ENCODE measurements around the gene ADCYAP1R1. TPM values are rescaled to one million over a fixed set of nuclear protein-coding genes. Genes with fewer than 3 reads are reported as not detected.

ADCYAP1R1 gene
- total RNA-seq, 1 experiment from 2014 or later, result not detected

GRCh38 chr7:31014826-31015225 is 37.3 kb upstream of the ADCYAP1R1 start:
- no peaks in the 10 kb centered on the region for H3K4me1 ChIP-seq (replicated peaks; ENCODE audit: insufficient read depth)
- no peaks in the 10 kb centered on the region for H3K36me3 ChIP-seq (ENCODE audit: low read depth)
- intact Hi-C loops (cut with micrococcal nuclease; ENCODE audit: unreplicated experiment), result no loop called here
- ChIA-PET CTCF (interaction anchor here (0.6 kb wide), 1 partner anchor 671 kb away, joined by 5 read pairs; no protein-coding TSS in a partner anchor), POLR2A (ENCODE audit: unreplicated experiment) (no interaction called here)
- TF ChIP-seq, protein P1, sequence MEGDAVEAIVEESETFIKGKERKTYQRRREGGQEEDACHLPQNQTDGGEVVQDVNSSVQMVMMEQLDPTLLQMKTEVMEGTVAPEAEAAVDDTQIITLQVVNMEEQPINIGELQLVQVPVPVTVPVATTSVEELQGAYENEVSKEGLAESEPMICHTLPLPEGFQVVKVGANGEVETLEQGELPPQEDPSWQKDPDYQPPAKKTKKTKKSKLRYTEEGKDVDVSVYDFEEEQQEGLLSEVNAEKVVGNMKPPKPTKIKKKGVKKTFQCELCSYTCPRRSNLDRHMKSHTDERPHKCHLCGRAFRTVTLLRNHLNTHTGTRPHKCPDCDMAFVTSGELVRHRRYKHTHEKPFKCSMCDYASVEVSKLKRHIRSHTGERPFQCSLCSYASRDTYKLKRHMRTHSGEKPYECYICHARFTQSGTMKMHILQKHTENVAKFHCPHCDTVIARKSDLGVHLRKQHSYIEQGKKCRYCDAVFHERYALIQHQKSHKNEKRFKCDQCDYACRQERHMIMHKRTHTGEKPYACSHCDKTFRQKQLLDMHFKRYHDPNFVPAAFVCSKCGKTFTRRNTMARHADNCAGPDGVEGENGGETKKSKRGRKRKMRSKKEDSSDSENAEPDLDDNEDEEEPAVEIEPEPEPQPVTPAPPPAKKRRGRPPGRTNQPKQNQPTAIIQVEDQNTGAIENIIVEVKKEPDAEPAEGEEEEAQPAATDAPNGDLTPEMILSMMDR (conservative IDR thresholded peaks at IDR 0.05), result no peak
- H3K27ac ChIP-seq, result no peak overlapping the region
- H2AFZ ChIP-seq, result no peak overlapping the region
- no peaks in the 10 kb centered on the region for H3F3A ChIP-seq (ENCODE audit: insufficient read depth, low read depth)
- H3K4me2 ChIP-seq, result no peak overlapping the region
- H3K9me3 ChIP-seq (ENCODE audit: insufficient read depth, low read depth), result no peaks in the 10 kb centered on the region
- no peaks in the 10 kb centered on the region for H3K9me2 ChIP-seq (ENCODE audit: insufficient read depth)
- BruUV-seq (replicated peaks), result no TSS peak
- peaks cover 68% of the 10 kb centered on the region for H3K27me3 ChIP-seq (ENCODE audit: insufficient read depth, low read depth)
- no peak for DNase-seq
- no peaks in the 10 kb centered on the region for H3K79me2 ChIP-seq (ENCODE audit: low read depth)
- H3K4me3 ChIP-seq, result no peak overlapping the region
- no peaks in the 10 kb centered on the region for H4K20me1 ChIP-seq (ENCODE audit: insufficient read depth)

GRCh38 chr7:31017032-31017675 is 35.0 kb upstream of the ADCYAP1R1 start:
- H3K27me3 ChIP-seq (ENCODE audit: insufficient read depth, low read depth), result peaks cover 68% of the 10 kb centered on the region
- BruUV-seq (replicated peaks), result no TSS peak
- no peaks in the 10 kb centered on the region for H3K4me1 ChIP-seq (replicated peaks; ENCODE audit: insufficient read depth)
- ChIA-PET CTCF (no interaction called here), POLR2A (ENCODE audit: unreplicated experiment) (no interaction called here)
- no peak for TF ChIP-seq EZH2 (IDR thresholded peaks at IDR 0.05; ENCODE audit: low read depth)
- TF ChIP-seq, protein P1 (conservative IDR thresholded peaks at IDR 0.05), result no peak
- H3F3A ChIP-seq (ENCODE audit: insufficient read depth, low read depth), result no peaks in the 10 kb centered on the region
- DNase-seq, result no peak
- no peaks in the 10 kb centered on the region for H3K9me3 ChIP-seq (ENCODE audit: insufficient read depth, low read depth)
- H3K36me3 ChIP-seq (ENCODE audit: low read depth), result no peaks in the 10 kb centered on the region
- H3K9me2 ChIP-seq (ENCODE audit: insufficient read depth), result no peaks in the 10 kb centered on the region
- H3K27ac ChIP-seq, result no peak overlapping the region
- intact Hi-C loops (cut with micrococcal nuclease; ENCODE audit: unreplicated experiment), result no loop called here
- no peaks in the 10 kb centered on the region for H3K79me2 ChIP-seq (ENCODE audit: low read depth)
- no peak overlapping the region for H3K4me3 ChIP-seq
- H3K4me2 ChIP-seq, result no peak overlapping the region
- H4K20me1 ChIP-seq (ENCODE audit: insufficient read depth), result no peaks in the 10 kb centered on the region
- no peak overlapping the region for H2AFZ ChIP-seq

DNA sequence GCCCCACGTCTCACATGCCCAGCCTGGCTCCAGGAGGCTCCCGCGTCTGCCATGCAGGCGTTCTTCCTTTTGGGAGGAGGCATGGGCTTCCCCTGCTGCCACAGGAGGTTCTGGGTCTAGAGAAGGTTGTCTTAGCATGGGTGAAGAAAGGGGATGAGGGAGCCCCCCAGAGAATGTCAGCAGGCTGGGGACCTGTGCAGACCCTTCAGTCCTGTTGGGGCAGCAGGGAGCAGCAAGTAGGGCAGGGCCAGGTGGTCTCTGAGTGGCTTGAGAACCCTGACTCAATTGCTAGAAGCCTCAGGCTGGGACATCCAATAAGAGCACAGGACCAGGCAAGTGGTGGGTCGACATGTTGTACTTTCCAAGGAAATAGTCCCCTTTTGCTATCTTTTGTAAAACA is 34.4 kb upstream of the ADCYAP1R1 start:
- intact Hi-C loops (cut with micrococcal nuclease; ENCODE audit: unreplicated experiment), result no loop called here
- Histone ChIP-seq H3K36me3 (ENCODE audit: low read depth) (no peaks in the 10 kb centered on the region), H3K27ac (no peak overlapping the region), H3K4me3 (no peak overlapping the region), H3K4me1 (replicated peaks; ENCODE audit: insufficient read depth) (no peaks in the 10 kb centered on the region), H3K79me2 (ENCODE audit: low read depth) (no peaks in the 10 kb centered on the region), H3K9me2 (ENCODE audit: insufficient read depth) (no peaks in the 10 kb centered on the region), H3K27me3 (ENCODE audit: insufficient read depth, low read depth) (peaks cover 70% of the 10 kb centered on the region), H4K20me1 (ENCODE audit: insufficient read depth) (no peaks in the 10 kb centered on the region), H3F3A (ENCODE audit: insufficient read depth, low read depth) (no peaks in the 10 kb centered on the region), H3K4me2 (no peak overlapping the region), H3K9me3 (ENCODE audit: insufficient read depth, low read depth) (no peaks in the 10 kb centered on the region), H2AFZ (no peak overlapping the region)
- ChIA-PET POLR2A (ENCODE audit: unreplicated experiment) (no interaction called here), CTCF (no interaction called here)
- TF ChIP-seq, protein P1 (conservative IDR thresholded peaks at IDR 0.05), result no peak
- TF ChIP-seq EZH2 (IDR thresholded peaks at IDR 0.05; ENCODE audit: low read depth), result no peak
- no TSS peak for BruUV-seq (replicated peaks)
- no peak for DNase-seq

Data from PC-9 (cell line).